ENCODE results near the gene DEFB129.
A peak's percentile ranks its signal among the peaks of the same experiment; 100 is the strongest.
"Not testable (repeated sequence)": the region's sequence is repeated elsewhere in the genome, so short reads cannot be mapped to it uniquely, and the experiment has no call there.

The DEFB129 gene

GRCh38 chr20:226958-227357 is at the start of gene DEFB129:
Gene DEFB129 (plus strand): TSS chr20:227258. CDS start chr20:227289, 31 bp downstream.
- no peak for DNase-seq (ENCODE audit: low spot score)

GRCh38 chr20:184288-184687 is 42.8 kb upstream of the DEFB129 start:
- no peak for DNase-seq (ENCODE audit: low spot score)

GRCh38 chr20:187733-188132 is 39.3 kb upstream of the DEFB129 start:
- no peak for DNase-seq (ENCODE audit: low spot score)

- DNase-seq (ENCODE audit: low spot score) = no peak
Observed at GRCh38 chr20:189611-190010, 37.4 kb upstream of the DEFB129 start, which contains the start of gene DEFB128. Gene DEFB128 (minus strand): TSS chr20:189711. CDS start chr20:189623, 88 bp downstream.

- no peak for DNase-seq (ENCODE audit: low spot score)
Observed at GRCh38 chr20:198225-198624, 28.8 kb upstream of the DEFB129 start.

GRCh38 chr20:199996-200395 is 27.1 kb upstream of the DEFB129 start:
- DNase-seq (ENCODE audit: low spot score) = no peak

- not testable (repeated sequence) for DNase-seq (ENCODE audit: low spot score)
Observed at GRCh38 chr20:203630-204029, 23.4 kb upstream of the DEFB129 start.

- DNase-seq (ENCODE audit: low spot score) = peak; percentile 52
Observed at GRCh38 chr20:208942-209566, 18.0 kb upstream of the DEFB129 start.

- no peak for DNase-seq (ENCODE audit: low spot score)
Observed at GRCh38 chr20:210809-211502, 16.1 kb upstream of the DEFB129 start.

GRCh38 chr20:214383-214782 is 12.7 kb upstream of the DEFB129 start:
- DNase-seq (ENCODE audit: low spot score) = no peak

- no peak for DNase-seq (ENCODE audit: low spot score)
Observed at GRCh38 chr20:215796-216195, 11.3 kb upstream of the DEFB129 start.

- no peak for DNase-seq (ENCODE audit: low spot score)
Observed at GRCh38 chr20:217266-217665, 9.8 kb upstream of the DEFB129 start.

- no peak for DNase-seq (ENCODE audit: low spot score)
Observed at GRCh38 chr20:219290-220115, 7.6 kb upstream of the DEFB129 start.

- no peak for DNase-seq (ENCODE audit: low spot score)
Observed at GRCh38 chr20:221258-221830, 5.7 kb upstream of the DEFB129 start.

GRCh38 chr20:225879-226278 is 1.2 kb upstream of the DEFB129 start:
- not testable (repeated sequence) for DNase-seq (ENCODE audit: low spot score)

- no peak for DNase-seq (ENCODE audit: low spot score)
Observed at GRCh38 chr20:227439-228105, 514 bp downstream of the DEFB129 start.

- no peak for DNase-seq (ENCODE audit: low spot score)
Observed at GRCh38 chr20:235891-236290, 8.8 kb downstream of the DEFB129 start.

GRCh38 chr20:237489-237888 is 10.4 kb downstream of the DEFB129 start:
- DNase-seq (ENCODE audit: low spot score) = no peak

- no peak for DNase-seq (ENCODE audit: low spot score)
Observed at GRCh38 chr20:237929-238328, 10.9 kb downstream of the DEFB129 start.

GRCh38 chr20:242905-243304 is 15.8 kb downstream of the DEFB129 start:
- DNase-seq (ENCODE audit: low spot score) = no peak

GRCh38 chr20:251354-251753 is 24.3 kb downstream of the DEFB129 start:
- DNase-seq (ENCODE audit: low spot score) = no peak

- DNase-seq (ENCODE audit: low spot score) = no peak
Observed at GRCh38 chr20:252801-253200, 25.7 kb downstream of the DEFB129 start.

Measured in kidney capillary endothelial cell (primary cell).